GM12873 (cell line): Measurements from ENCODE around the gene CDK12.

ENCODE experiments used
- CTCF ChIP-seq: IDR thresholded peaks from 2 replicates; pipeline ENCODE4 v1.5.1; 2012; ENCODE audit warnings: low read depth, mild to moderate bottlenecking, moderate library complexity, low read length, control low read depth; ENCODE audit not compliant: insufficient read depth; ENCODE audit errors: missing control alignments

The CDK12 gene

GRCh38 chr17:39576187-39576586, 114.9 kb downstream of the CDK12 start:
- TF ChIP-seq CTCF, result peak; percentile 68

- no peak for TF ChIP-seq CTCF
Observed at GRCh38 chr17:39578272-39578671, 117.0 kb downstream of the CDK12 start.

GRCh38 chr17:39579318-39580081, 118.2 kb downstream of the CDK12 start:
- no peak for TF ChIP-seq CTCF

- no peak for TF ChIP-seq CTCF
Observed at GRCh38 chr17:39580082-39580468, 118.8 kb downstream of the CDK12 start.

- TF ChIP-seq CTCF, result no peak
Observed at GRCh38 chr17:39581071-39581758, 119.9 kb downstream of the CDK12 start.

- no peak for TF ChIP-seq CTCF
Observed at GRCh38 chr17:39581759-39582085, 120.4 kb downstream of the CDK12 start.

GRCh38 chr17:39582658-39583057, 121.4 kb downstream of the CDK12 start:
- TF ChIP-seq CTCF, result no peak
